Gastroesophageal sphincter (tissue), 3 donors: Measurements from ENCODE around the gene OPN5.

Experiments used
- POLR2A ChIP-seq, 2 donors: fragments of 450-650 bp; IDR thresholded peaks; one replicate each; pipeline ENCODE4 v1.6.1; 2017; ENCODE audit warnings: antibody characterized with exemption in 2 of 2, mild to moderate bottlenecking in 2 of 2, moderate library complexity in 1 of 2
- TF ChIP-seq, protein P1 (sequence below), 4 experiments: fragments of 200-600 bp in 2 of 4; fragments of 450-650 bp in 2 of 4; sonication (generic) in 1 of 4; IDR thresholded peaks; one replicate each; pipeline ENCODE4 v1.5.1; 2017 to 2019; ENCODE audit warnings: antibody characterized with exemption in 4 of 4, mild to moderate bottlenecking in 2 of 4, moderate library complexity in 2 of 4

DNA sequence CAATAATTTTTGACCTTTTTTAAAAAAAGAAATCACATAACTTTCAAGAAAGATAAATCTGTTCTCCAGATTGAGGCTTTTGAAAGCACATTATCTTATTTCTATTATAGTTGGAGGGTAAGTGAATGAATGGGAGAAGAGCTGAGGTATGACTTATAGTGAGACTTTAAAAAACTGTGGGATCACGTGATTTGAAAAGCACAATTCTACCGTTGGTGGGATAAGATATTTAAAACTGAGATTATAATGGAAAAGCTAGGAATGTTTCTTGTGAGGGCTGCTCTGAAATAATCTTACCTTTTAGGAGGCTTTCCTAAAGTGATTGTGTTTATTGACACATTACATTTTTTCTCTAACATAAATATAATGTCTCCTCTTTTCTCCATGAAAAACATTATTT, 9.5 kb upstream of the OPN5 start:
- TF ChIP-seq, protein P1, sequence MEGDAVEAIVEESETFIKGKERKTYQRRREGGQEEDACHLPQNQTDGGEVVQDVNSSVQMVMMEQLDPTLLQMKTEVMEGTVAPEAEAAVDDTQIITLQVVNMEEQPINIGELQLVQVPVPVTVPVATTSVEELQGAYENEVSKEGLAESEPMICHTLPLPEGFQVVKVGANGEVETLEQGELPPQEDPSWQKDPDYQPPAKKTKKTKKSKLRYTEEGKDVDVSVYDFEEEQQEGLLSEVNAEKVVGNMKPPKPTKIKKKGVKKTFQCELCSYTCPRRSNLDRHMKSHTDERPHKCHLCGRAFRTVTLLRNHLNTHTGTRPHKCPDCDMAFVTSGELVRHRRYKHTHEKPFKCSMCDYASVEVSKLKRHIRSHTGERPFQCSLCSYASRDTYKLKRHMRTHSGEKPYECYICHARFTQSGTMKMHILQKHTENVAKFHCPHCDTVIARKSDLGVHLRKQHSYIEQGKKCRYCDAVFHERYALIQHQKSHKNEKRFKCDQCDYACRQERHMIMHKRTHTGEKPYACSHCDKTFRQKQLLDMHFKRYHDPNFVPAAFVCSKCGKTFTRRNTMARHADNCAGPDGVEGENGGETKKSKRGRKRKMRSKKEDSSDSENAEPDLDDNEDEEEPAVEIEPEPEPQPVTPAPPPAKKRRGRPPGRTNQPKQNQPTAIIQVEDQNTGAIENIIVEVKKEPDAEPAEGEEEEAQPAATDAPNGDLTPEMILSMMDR (IDR thresholded peaks at IDR 0.05) = no peak
- TF ChIP-seq POLR2A (IDR thresholded peaks at IDR 0.05) = no peak
